HEK293 (cell line): ENCODE data around the gene VDR.

Experiments
- CTCF ChIA-PET: fragments of 350-600 bp; formaldehyde crosslinking; extraction: SDS; loops from one replicate; lab custom pipeline; 2021; ENCODE audit warnings: antibody characterized with exemption; lab: Yijun Ruan, JAX
- POLR2A ChIA-PET: fragments of 300-600 bp; formaldehyde crosslinking; extraction: SDS; loops from one replicate; lab custom pipeline; 2020; ENCODE audit warnings: antibody characterized with exemption, inconsistent platforms; lab: Yijun Ruan, JAX
- H3K27ac ChIP-seq: fragments of 200-500 bp; sonication (Bioruptor generic); 2 replicates; pipeline ENCODE4 v1.5.1; 2014; ENCODE audit warnings: low read depth, low read length, control low read depth, inconsistent platforms; ENCODE audit errors: extremely low read depth
- H3K36me3 ChIP-seq, 2 experiments: fragments of 200-500 bp in 1 of 2; sonication (Bioruptor generic) in 1 of 2; 1 replicate in 1 of 2; 2 replicates in 1 of 2; pipeline ENCODE4 v1.5.1; 2014 to 2017; ENCODE audit warnings: inconsistent platforms in 2 of 2, low read length in 2 of 2; ENCODE audit not compliant: control insufficient read depth in 2 of 2, insufficient read depth in 1 of 2
- H3K4me1 ChIP-seq: fragments of 200-500 bp; sonication (Bioruptor generic); 2 replicates; pipeline ENCODE4 v1.5.1; 2014; ENCODE audit warnings: mild to moderate bottlenecking, low read length, inconsistent platforms; ENCODE audit not compliant: control insufficient read depth, insufficient read depth
- H3K4me3 ChIP-seq: 2 replicates; pipeline ENCODE4 v1.5.1; 2011; ENCODE audit warnings: low read depth, mild to moderate bottlenecking, control low read depth, low read length, moderate library complexity
- H3K9me3 ChIP-seq: fragments of 200-500 bp; sonication (Bioruptor generic); 2 replicates; pipeline ENCODE4 v1.5.1; 2014; ENCODE audit warnings: low read depth, low read length, inconsistent platforms; ENCODE audit not compliant: control insufficient read depth, insufficient read depth
- KLF1 ChIP-seq: fragments of 450-650 bp; formaldehyde crosslinking; IDR thresholded peaks from 2 replicates; pipeline ENCODE4 v1.5.1; 2016; ENCODE audit warnings: missing biosample characterization, missing genetic modification characterization
- PRDM1 ChIP-seq: fragments of 450-650 bp; formaldehyde crosslinking; IDR thresholded peaks from 2 replicates; pipeline ENCODE4; 2016; ENCODE audit warnings: missing biosample characterization, missing genetic modification characterization
- ZNF214 ChIP-seq: fragments of 450-650 bp; formaldehyde crosslinking; IDR thresholded peaks from 2 replicates; pipeline ENCODE4 v1.5.1; 2017; ENCODE audit warnings: missing biosample characterization, mild to moderate bottlenecking, missing genetic modification characterization, borderline replicate concordance
- ZNF223 ChIP-seq: fragments of 450-650 bp; formaldehyde crosslinking; IDR thresholded peaks from 2 replicates; pipeline ENCODE4 v1.5.1; 2016; ENCODE audit warnings: missing biosample characterization, missing genetic modification characterization
- ZNF302 ChIP-seq: fragments of 450-650 bp; formaldehyde crosslinking; IDR thresholded peaks from 2 replicates; pipeline ENCODE4 v1.5.1; 2016; ENCODE audit warnings: missing biosample characterization, missing genetic modification characterization, low read depth
- ZNF510 ChIP-seq: fragments of 450-650 bp; formaldehyde crosslinking; IDR thresholded peaks from 2 replicates; pipeline ENCODE4 v1.5.1; 2018; ENCODE audit warnings: mild to moderate bottlenecking, missing genetic modification characterization, missing biosample characterization; ENCODE audit not compliant: insufficient replicate concordance
- ZNF701 ChIP-seq: fragments of 450-650 bp; formaldehyde crosslinking; IDR thresholded peaks from 2 replicates; pipeline ENCODE4 v1.5.1; 2016; ENCODE audit warnings: missing biosample characterization, missing genetic modification characterization
- ZNF768 ChIP-seq: fragments of 450-650 bp; formaldehyde crosslinking; IDR thresholded peaks from 2 replicates; pipeline ENCODE4 v1.5.1; 2018; ENCODE audit warnings: missing biosample characterization, mild to moderate bottlenecking, missing genetic modification characterization
- ZNF792 ChIP-seq: fragments of 450-650 bp; formaldehyde crosslinking; IDR thresholded peaks from 2 replicates; pipeline ENCODE4 v1.5.1; 2016; ENCODE audit warnings: missing biosample characterization, missing genetic modification characterization
- TF ChIP-seq, protein P1 (sequence below): fragments of 450-650 bp; formaldehyde crosslinking; IDR thresholded peaks from 2 replicates; pipeline ENCODE4 v1.5.1; 2016; ENCODE audit warnings: missing biosample characterization, missing genetic modification characterization
- TF ChIP-seq, protein P2 (sequence below): fragments of 450-650 bp; formaldehyde crosslinking; IDR thresholded peaks from 2 replicates; pipeline ENCODE4 v1.5.1; 2016; ENCODE audit warnings: missing biosample characterization, missing genetic modification characterization
- TF ChIP-seq, protein P3 (sequence below): fragments of 450-650 bp; formaldehyde crosslinking; IDR thresholded peaks from 2 replicates; pipeline ENCODE4 v1.5.1; 2016; ENCODE audit warnings: missing biosample characterization, missing genetic modification characterization, low read depth
- TF ChIP-seq, protein P4 (sequence below): fragments of 450-650 bp; formaldehyde crosslinking; IDR thresholded peaks from 2 replicates; pipeline ENCODE4 v1.5.0; 2017; ENCODE audit warnings: missing biosample characterization, missing genetic modification characterization, borderline replicate concordance
- TF ChIP-seq, protein P5 (sequence below): fragments of 450-650 bp; formaldehyde crosslinking; IDR thresholded peaks from 2 replicates; pipeline ENCODE4 v1.5.1; 2016; ENCODE audit warnings: missing biosample characterization, missing genetic modification characterization

The VDR gene

DNA sequence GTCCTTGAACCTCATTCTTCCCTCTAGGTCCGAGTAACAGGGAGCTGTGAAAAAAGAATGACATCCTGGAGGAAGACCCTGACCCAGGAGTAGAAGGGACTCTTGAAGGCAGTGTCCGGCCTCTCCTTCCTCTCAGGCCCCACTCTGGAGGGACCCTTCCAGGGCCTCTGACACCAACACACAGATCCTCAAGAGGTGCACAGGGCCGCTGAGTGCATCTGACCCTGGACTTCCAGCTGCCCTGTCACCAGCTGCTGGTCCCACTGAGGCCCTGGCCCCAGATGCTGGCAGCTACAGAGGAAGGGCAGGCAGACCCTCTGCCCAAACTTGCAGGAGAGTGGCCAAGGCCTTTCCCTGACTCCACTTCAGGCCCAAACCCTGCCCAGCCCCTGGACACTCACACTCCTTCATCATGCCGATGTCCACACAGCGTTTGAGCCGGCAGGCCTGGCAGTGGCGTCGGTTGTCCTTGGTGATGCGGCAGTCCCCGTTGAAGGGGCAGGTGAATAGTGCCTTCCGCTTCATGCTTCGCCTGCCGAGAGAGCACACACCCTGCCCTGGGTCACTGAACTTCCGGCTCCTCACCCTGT, 40.1 kb downstream of the VDR start:
- ChIA-PET POLR2A (no interaction called here), CTCF (no interaction called here)

DNA sequence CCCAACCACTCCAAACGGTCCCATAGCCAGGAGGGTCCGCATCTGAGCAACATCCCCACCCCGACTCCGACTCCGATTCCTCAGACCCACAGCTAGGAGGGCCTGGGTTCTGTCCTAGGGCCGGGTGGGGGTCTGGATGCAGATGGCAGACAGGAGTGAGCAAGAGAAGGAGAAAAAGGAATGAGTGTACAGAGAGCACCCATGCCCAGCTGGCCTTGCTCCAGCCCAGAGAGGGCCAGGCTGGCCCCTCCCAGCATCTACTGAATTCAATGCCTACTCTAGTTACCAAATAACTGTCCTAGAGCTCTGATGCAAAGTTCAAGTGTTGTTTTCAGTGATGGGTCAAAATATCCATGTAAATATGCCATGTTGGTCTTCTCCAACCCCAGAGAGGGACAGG, 40.8 kb downstream of the VDR start:
- ChIA-PET CTCF (no interaction called here), POLR2A (no interaction called here)
- no peak overlapping the region for H3K27ac ChIP-seq
- H3K4me1 ChIP-seq = no peaks in the 10 kb centered on the region
- H3K36me3 ChIP-seq = no peaks in the 10 kb centered on the region
- no peaks in the 10 kb centered on the region for H3K9me3 ChIP-seq
- TF ChIP-seq ZNF223 (tag by site-specific recombination) (no peak), PRDM1 (no peak)
- TF ChIP-seq, protein P1, sequence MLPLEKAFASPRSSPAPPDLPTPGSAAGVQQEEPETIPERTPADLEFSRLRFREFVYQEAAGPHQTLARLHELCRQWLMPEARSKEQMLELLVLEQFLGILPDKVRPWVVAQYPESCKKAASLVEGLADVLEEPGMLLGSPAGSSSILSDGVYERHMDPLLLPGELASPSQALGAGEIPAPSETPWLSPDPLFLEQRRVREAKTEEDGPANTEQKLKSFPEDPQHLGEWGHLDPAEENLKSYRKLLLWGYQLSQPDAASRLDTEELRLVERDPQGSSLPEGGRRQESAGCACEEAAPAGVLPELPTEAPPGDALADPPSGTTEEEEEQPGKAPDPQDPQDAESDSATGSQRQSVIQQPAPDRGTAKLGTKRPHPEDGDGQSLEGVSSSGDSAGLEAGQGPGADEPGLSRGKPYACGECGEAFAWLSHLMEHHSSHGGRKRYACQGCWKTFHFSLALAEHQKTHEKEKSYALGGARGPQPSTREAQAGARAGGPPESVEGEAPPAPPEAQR (tag by site-specific recombination) = no peak
- TF ChIP-seq, protein P2, sequence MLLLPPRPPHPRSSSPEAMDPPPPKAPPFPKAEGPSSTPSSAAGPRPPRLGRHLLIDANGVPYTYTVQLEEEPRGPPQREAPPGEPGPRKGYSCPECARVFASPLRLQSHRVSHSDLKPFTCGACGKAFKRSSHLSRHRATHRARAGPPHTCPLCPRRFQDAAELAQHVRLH (tag by site-specific recombination) = no peak
- no peak overlapping the region for H3K4me3 ChIP-seq

More for the DNA sequence above, 40.1 kb downstream of the VDR start:
- Histone ChIP-seq H3K36me3 (no peaks in the 10 kb centered on the region), H3K9me3 (no peaks in the 10 kb centered on the region), H3K4me1 (no peaks in the 10 kb centered on the region), H3K27ac (no peak overlapping the region), H3K4me3 (no peak overlapping the region)
- TF ChIP-seq ZNF510 (tag by site-specific recombination) (no peak), ZNF302 (no peak), ZNF214 (tag by site-specific recombination) (no peak), ZNF701 (no peak)
- TF ChIP-seq, protein P3, sequence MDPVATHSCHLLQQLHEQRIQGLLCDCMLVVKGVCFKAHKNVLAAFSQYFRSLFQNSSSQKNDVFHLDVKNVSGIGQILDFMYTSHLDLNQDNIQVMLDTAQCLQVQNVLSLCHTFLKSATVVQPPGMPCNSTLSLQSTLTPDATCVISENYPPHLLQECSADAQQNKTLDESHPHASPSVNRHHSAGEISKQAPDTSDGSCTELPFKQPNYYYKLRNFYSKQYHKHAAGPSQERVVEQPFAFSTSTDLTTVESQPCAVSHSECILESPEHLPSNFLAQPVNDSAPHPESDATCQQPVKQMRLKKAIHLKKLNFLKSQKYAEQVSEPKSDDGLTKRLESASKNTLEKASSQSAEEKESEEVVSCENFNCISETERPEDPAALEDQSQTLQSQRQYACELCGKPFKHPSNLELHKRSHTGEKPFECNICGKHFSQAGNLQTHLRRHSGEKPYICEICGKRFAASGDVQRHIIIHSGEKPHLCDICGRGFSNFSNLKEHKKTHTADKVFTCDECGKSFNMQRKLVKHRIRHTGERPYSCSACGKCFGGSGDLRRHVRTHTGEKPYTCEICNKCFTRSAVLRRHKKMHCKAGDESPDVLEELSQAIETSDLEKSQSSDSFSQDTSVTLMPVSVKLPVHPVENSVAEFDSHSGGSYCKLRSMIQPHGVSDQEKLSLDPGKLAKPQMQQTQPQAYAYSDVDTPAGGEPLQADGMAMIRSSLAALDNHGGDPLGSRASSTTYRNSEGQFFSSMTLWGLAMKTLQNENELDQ (tag by site-specific recombination) = no peak
- TF ChIP-seq, protein P4, sequence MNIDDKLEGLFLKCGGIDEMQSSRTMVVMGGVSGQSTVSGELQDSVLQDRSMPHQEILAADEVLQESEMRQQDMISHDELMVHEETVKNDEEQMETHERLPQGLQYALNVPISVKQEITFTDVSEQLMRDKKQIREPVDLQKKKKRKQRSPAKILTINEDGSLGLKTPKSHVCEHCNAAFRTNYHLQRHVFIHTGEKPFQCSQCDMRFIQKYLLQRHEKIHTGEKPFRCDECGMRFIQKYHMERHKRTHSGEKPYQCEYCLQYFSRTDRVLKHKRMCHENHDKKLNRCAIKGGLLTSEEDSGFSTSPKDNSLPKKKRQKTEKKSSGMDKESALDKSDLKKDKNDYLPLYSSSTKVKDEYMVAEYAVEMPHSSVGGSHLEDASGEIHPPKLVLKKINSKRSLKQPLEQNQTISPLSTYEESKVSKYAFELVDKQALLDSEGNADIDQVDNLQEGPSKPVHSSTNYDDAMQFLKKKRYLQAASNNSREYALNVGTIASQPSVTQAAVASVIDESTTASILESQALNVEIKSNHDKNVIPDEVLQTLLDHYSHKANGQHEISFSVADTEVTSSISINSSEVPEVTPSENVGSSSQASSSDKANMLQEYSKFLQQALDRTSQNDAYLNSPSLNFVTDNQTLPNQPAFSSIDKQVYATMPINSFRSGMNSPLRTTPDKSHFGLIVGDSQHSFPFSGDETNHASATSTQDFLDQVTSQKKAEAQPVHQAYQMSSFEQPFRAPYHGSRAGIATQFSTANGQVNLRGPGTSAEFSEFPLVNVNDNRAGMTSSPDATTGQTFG (tag by site-specific recombination) = no peak

DNA sequence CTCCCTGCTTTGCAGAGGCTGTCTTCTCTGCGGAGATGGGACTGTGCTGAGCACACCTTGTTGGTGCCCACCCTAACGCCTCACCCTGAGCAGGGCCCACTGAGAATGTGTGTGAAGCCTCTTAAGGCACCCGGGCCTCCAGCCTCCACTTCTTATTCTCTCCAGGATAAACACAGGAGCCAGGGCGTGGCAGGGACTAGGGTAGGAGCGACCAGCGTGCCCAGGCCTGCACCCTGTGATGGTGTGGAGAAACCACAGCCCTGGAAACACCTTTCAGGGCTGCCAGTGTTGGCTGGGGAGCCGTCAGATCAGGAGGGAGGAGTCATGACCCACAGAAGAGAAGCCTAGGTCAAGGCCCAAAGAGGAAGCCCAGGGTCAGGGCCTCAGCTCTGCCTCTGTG, 41.3 kb downstream of the VDR start:
- H3K9me3 ChIP-seq = no peaks in the 10 kb centered on the region
- CTCF ChIA-PET = no interaction called here
- TF ChIP-seq KLF1 (tag by site-specific recombination) = 0 out of 2 replicates have a peak, but pooled peaks have one; percentile 28
- TF ChIP-seq ZNF792 (tag by site-specific recombination) = no peak
- TF ChIP-seq ZNF768 = no peak
- TF ChIP-seq, protein P5, sequence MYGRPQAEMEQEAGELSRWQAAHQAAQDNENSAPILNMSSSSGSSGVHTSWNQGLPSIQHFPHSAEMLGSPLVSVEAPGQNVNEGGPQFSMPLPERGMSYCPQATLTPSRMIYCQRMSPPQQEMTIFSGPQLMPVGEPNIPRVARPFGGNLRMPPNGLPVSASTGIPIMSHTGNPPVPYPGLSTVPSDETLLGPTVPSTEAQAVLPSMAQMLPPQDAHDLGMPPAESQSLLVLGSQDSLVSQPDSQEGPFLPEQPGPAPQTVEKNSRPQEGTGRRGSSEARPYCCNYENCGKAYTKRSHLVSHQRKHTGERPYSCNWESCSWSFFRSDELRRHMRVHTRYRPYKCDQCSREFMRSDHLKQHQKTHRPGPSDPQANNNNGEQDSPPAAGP (tag by site-specific recombination) = peak; percentile 79
- H3K4me3 ChIP-seq = no peak overlapping the region
- POLR2A ChIA-PET = no interaction called here
- H3K4me1 ChIP-seq = no peaks in the 10 kb centered on the region
- H3K36me3 ChIP-seq = no peaks in the 10 kb centered on the region
- no peak overlapping the region for H3K27ac ChIP-seq
